Endothelial cell of hepatic sinusoid (primary cell): Measurements from ENCODE around the gene PRKN.

Experiments used
- in situ Hi-C: cut with HindIII; loops from 2 replicates; pipeline ENCODE4 v1.10.0; 2017; ENCODE audit warnings: low sequenced_read_pairs

Gene PRKN

DNA sequence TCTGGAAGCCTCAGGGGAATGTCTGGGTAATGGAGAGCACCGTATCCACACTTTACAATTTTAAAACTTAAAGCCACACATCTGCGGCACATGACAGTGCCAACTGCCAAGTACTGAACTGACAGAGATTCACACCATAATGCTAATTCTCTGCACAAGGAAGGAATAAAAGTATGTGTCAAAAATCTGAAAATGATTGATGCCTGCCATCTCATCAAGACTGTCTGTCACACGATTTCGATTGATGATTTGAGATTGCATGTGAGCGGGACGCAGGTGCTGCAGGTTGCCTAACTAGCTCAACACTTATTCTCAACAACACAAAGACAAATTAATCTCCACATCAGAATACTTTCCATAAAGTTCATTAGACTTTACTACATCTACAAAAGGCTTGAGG lies 391.2 kb downstream of the PRKN start:
- in situ Hi-C loops = no loop called here

DNA sequence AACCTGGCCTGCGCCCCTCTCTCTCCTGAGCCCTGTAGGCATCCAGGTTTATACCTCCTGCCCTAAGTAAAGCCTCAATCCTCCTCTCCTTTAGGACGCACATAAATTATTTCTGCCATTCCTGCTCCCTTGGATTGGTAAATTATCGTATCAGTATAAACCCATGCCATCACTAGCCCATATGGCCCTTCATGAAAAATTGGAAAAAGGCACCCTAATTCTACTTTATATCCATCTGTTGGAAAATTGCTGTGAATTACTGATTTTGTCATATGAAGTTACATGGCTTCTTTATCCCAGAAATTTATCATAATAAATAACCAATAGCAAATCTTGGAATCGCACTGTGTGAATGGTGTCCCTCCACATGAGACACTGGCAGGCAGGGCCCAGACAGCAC lies 395.2 kb downstream of the PRKN start:
- in situ Hi-C loops = no loop called here

DNA sequence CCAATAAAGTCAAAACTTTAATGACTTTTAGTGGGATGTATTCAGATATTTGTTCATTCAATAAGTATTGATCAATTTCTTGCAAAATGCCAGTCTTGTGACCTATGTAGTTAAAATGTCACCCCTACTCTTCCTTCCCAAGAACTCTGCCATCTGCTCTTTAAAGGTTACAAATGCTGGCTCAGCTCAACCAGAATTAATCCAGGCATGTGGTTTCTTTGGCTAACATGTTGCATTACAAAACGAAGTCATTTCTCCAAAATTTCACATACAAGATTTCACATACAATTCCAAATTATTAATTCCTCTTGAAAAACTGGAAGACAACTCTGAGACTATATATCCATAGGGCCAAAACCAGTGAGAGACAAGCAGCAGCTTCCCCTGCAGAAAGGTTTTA lies 395.7 kb downstream of the PRKN start:
- in situ Hi-C loops = no loop called here

DNA sequence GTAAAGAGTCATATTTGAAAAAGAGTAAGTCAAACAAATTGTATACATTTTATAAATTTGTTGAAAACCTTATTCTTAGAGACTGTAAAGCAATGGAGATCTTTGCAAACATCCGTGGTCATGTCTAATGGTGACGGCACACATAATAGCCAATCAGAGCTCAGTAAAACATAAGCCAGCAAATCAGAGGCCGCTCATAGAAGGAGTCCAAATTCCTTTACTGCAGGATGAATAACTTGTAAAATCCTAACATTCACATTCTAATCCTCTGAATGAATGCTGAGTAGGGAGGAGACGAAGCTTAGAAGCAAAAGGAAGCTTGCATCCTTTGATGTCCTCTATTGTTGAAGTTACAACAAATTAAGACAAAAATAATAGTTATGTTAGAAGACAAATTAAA lies 401.7 kb downstream of the PRKN start:
- in situ Hi-C loops = no loop called here

DNA sequence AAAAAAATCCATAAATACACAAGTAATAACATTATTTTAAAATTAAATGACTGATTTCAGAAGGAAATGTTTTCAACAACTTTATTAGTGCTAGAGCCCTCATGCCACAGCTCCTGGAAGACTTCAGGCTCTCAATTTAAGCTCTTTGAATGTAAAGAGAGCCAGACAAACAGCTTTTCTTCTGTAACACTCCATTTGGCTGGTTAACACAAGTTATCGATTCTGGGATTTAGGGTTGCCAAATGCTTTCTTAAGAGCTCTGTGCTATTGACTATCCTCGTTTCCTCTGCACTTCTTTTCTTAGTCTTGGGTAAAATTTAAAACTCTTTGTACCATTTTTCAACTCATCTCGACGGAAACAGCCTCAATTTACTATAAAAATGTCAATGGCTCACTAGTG lies 402.5 kb downstream of the PRKN start:
- in situ Hi-C loops = no loop called here

DNA sequence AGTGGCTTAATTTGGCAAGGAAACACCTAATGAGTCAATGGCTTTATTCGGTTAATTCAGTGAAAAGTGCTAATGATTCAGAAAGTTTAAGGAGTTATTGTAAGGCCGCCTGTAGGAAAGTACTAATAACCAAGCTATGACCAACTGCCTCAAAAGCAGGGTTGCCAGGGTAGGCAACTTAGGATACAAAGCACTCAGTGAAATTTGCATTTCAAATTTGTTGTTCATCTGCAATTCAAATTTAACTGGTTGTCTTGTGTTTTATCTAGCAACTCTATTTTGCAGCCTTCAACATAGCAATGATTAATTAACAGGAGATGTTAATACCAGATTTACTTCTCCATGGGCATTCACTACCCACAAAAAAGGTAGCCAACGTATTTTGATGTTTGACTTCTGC lies 412.3 kb downstream of the PRKN start:
- in situ Hi-C loops = no loop called here

DNA sequence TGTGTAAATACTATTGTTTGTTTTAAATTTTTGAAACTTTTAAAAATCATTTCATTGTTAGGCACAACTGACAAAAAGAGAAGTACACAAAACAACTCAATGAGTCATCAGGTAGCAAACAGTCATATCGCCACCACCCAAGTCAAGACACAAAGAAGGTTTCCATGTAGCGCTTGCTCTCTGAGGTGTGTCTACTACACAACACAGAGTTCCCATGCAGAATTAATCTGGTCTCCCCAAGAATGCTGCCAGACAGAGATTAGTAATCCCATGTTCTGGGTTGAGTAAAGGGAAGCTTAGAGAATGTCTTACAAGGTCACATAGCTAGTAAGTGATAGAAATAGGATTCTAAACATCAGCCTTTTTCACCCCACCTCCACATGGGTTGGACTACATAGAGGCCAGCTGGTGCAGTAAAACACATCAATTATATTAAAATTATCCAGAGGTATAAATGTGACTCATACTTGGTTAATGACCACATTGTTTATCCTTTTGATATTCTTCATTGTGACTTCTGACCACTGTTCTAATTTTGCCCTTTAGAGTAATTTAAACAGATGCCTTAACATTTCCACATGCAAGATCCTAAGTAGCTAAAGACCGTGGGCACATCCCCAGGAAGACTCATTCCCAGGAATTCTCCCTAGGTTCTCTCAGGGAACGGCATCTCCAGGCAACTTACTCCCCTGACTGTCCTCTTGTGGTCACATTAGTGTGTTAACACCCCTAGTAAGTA lies 413.5 kb downstream of the PRKN start:
- in situ Hi-C loops = no loop called here

DNA sequence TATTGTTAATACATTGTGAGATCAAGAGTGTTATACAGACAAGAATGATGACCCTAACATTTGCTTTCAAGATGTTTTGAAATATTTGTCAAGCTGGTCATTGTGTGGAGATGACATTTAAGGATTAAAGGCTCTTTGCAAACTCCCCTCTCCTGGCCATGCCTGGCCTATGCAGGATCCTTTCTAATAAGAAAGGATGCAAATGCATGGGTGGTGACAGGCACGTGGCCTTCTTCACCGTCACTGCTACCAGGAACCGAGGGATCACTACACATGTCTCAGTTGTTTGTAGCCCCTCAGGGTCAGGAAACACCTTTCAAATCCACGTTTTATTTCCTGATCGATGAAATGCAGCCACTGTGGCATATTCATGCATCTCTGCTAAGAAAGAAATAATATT lies 419.7 kb downstream of the PRKN start:
- in situ Hi-C loops = no loop called here

DNA sequence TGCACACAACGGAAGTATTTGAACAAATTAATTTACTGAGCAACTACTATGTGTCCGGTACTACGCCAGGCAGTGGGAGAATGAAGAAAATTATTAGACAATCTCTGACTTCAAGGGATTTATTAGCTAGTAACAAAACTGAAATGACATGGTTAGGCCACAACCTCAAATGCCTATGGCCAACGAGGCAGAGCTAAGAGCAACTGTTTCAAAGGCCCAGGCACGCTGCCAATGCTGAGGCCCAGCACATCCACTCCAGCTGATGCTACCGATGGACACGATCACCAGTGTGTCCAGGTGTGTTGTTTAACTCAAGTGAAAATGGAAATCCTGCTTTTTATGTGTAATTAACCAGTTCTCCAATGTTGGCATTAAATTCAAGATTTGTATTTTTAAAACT lies 420.9 kb downstream of the PRKN start:
- in situ Hi-C loops = no loop called here

DNA sequence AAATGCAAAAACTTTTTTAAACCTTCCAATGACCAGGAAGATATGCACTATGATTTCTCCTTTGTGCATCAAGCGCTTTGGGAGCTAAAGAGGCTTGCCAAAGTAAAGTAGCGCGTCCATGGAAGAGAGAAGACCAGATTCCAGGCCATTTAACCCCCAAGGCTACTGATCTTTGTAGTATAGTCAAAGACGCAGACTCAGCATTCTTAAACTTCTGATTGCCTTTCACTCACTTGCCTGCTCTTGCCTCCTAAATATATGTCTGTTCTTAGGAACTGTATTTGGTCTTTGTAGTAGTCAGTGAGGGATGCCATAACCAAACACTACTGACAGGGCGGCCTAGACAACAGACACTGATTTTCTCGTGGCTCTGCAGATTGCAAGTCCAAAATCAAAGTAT lies 426.4 kb downstream of the PRKN start:
- in situ Hi-C loops = no loop called here

DNA sequence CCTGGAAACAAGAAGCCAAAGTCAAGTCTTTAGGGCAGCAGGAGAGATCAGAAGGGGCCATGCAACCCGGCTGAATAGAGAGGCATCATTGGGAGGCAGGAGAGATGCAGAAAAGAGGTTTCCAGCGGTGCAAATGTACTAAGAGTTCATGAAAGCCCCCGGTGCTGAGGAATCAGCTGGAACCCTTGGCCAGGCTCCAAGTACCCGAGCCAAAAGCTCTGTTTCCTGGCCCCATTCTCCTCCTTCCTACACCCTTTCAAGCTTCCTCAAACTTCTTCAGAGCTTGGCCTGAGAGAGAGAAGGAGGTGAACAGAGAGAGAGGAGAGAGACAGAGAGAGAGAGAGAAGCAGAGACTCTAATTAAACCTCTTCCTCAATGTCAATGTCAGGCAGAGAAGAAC lies 433.5 kb downstream of the PRKN start:
- in situ Hi-C loops = loop anchor here (5.0 kb wide), 1 partner anchor 83 kb away; no protein-coding TSS in a partner anchor

DNA sequence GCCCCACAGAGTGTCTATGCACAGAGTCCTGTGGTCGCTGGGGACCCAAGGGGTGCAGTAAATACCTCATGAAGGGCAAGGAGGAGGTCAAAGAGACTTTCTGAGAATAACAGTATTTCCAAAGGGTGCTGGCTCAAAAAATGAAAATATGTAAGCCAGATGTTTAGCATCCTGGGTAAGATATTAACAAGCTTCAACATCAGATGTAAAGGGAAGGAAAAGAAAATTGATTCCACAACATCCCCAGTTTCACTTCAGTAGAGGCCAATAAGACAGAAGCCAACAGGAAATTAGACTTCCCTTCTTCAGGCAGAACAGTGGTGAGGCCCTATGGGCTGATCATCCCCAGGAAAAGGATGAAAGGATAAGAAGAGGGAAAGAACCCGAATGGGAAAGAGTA lies 434.7 kb downstream of the PRKN start:
- in situ Hi-C loops = loop anchor here (5.0 kb wide), 1 partner anchor 84 kb away; no protein-coding TSS in a partner anchor

DNA sequence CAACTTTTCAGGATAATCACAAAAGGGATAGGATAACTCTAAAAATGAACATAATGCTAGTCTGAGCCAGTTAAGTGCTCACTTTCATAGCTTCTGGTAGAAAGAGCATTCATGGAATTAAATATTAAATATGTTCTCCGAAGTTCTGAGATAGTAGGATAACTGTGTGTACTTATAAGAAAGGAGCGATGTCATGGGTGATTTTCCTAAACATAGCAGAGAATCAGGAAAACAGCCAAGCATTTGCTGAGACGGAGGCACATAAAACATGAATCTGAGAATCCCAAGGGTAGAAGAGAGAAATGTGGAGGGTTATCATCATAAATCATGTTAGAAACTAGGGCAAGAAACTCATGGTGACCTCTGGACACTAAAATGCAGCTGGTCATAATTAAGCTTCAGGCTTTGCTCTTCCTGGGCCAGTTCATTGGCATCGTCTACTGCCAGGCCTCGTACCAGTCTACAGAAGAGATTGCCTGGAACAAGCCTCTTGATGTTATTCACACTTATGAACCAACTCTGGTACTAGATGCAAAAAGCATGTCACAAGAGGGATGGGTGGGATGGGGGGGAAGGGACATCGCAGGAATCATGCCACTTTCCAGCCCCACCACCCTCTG lies 436.6 kb downstream of the PRKN start:
- in situ Hi-C loops = loop anchor here (5.0 kb wide), 1 partner anchor 86 kb away; no protein-coding TSS in a partner anchor

DNA sequence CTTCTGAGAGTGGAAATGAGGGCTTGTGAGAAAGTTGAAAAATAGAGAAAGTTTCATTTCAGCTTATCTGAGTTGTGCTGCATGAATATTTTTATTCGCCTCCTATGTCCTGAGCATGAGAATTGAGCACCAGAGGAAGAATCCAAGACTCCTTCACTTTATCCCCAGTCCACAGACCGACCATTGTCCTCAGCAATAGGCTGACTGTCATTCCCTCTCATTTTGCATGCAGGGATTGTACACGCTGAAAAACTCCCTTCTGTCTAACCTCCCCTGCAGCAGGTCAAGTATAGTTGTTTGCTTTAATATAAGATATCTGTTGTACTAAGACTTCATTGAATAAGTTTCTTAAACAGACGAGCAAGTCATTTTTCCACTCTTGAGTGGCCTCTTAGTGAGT lies 437.6 kb downstream of the PRKN start:
- in situ Hi-C loops = loop anchor here (5.0 kb wide), 1 partner anchor 87 kb away; no protein-coding TSS in a partner anchor

DNA sequence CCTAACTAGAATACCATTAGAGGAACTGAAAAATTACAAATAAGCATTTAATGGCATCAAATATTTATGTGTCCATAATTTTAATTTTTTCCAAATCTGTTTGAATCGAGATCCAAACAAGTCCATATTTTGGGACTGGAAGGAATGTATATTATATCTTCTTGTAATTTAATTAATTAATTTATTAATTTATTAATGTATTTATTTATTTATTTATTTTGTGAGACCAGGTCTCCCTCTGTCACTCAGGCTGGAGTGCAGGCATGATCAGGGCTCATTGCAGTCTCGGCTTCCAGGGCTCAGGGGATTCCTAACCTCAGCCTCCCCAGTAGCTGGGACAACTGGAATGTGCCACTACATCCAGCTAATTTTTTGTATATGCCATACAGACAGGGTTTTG lies 453.6 kb downstream of the PRKN start:
- in situ Hi-C loops = no loop called here

DNA sequence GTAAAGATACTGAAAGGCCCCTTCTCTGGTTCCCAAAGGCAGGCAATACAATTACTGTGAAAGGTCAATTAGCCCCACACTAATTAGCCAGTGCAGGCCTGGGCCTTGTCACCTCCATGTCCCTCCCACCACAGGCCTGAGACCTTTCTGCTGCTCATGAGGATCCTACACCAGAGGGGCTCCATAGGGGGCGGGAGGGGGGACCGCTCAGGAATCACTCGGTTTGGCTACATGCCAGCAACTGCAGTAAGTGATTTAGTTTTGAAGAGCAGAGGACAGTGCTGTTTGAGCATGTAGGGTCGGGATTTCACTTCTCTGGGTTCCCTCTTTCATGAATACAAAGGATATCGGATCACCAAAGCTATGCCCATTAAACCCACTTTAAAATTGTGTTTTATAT lies 455.6 kb downstream of the PRKN start:
- in situ Hi-C loops = no loop called here

DNA sequence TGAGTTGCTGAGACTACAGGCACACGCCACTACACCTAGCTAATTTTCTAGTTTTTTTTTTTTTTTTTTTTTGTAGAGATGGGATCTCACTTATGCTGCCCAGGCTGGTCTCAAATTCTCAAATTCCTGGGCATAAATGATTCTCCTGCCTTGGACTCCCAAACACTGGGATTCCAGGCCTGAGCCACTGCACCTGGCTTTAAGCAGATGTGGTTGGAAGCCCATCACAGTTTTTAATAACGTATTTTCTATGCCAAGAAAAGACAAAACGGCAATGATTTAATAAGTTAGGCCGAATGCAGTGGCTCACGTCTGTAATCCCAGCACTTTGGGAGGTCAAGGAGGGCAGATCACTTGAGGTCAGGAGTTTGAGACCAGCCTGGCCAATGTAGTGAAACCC lies 456.6 kb downstream of the PRKN start:
- in situ Hi-C loops = no loop called here

DNA sequence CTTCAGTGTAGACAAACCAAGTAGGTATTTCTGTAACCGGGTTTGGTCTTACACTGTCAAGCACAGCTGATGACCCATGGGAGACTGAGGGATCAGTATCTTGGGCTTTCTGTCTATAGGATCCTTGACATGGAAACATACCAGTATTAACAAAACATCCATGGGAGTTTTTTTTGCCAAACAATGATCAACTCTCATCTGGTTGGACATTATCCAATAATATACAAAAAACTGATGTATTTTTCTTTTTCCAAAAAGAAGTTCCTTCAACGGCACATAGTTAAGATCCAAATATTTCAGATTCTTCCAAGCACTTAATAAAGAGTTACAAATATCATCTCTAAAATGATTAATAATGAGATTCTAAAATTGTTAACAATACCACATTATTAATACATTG lies 459.9 kb downstream of the PRKN start:
- in situ Hi-C loops = no loop called here

DNA sequence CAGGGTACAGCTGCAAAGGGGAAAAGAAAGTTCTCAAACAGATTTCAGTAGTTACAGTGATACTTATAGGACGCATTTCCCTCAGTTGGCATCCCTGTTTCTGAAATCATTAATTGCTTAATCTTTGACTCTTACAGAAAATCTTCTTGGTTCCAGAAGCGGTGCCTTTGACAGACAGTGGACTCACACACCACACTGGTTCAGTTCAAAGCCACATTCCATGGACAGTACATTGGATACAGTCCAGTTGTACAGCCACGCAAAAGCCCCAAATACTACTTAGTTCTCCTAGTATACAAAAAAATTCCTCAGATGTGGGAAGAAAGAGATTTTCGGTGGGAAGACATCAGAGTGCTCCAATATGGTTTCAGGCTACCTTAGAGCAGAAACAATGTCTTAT lies 460.4 kb downstream of the PRKN start:
- in situ Hi-C loops = no loop called here

DNA sequence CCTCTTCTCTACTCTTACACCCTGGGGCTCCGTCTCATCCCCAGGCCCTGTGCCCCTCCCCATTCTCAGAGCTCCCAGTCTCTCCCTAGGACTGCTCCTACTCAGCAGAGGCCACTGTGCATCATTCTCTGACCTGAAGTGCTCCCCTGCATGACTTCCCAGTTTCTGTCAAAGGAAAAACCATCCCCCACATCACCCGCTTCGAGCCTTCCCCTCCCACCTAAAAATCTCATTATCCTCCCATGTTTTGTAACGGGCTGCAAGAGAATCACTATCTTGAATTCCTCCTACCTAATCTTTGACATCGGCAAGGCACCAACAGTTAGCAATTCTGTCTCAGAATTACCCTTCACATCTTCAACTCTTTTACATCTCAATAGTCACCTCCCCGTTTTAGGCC lies 463.0 kb downstream of the PRKN start:
- in situ Hi-C loops = no loop called here

DNA sequence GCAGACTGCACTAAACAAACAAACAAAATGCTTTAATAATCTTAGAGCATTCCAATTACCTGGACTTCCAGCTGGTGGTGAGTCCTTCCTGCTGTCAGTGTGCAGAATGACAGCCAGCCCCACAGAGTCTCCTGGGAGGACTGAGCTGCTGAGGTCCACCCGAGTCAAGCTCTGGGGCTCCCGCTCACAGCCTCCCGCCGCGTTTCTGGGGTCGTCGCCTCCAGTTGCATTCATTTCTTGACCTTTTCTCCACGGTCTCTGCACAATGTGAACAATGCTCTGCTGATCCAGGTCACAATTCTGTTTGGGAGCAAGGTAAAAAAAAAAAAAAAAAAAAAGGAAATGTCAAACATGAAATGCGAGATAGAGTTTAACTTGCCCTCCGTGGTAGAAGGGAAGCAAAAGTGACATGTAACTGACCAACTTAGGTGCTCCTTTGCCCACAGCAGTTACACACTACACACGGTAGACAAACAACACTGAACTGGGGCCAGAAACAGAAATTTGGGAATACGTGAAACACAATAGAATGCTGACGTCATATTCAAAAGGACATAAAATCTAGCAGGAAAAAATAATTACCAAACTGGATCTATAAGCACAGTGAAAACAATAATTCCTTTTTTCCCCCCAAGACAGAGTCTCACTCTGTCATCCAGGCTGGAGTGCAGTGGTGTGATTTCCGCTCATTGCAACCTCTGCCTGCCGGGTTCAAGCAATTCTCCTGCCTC lies 464.9 kb downstream of the PRKN start:
- in situ Hi-C loops = no loop called here

DNA sequence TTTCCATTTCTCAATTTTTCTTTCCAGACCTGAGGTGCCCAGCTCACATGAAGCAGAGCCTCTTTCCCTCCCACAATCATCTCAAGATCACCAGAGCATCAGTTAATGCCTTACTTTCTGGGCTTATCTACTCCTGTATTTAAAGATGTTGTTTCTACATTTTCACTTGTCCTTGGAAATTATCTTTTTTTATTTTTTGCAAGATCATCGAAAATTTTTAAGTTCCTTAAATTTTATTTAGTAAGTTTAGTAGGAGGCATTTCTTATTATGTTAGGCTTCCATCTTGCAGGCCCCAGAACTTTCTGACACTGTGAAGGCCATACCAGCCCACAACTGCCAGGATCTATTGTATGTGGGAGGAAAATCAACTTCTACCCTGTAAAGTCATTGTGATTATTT lies 466.0 kb downstream of the PRKN start:
- in situ Hi-C loops = no loop called here
